HepG2 (cell line): Measurements from ENCODE around the gene NFIC. TPM values are rescaled to one million over a fixed set of nuclear protein-coding genes. Genes with fewer than 3 reads are reported as not detected.
A peak's percentile ranks its signal among the peaks of the same experiment; 100 is the strongest.

Experiments
- ATAD3A ChIP-seq: sonication (generic); formaldehyde crosslinking; IDR thresholded peaks from 2 replicates; pipeline ENCODE4 v1.4.0; 2020; ENCODE audit warnings: missing genetic modification reagents
- DZIP1 ChIP-seq: sonication (generic); formaldehyde crosslinking; IDR thresholded peaks from 2 replicates; pipeline ENCODE4 v1.5.0; 2020; ENCODE audit warnings: mild to moderate bottlenecking, missing genetic modification reagents
- FOXA3 ChIP-seq: IDR thresholded peaks from 2 replicates; pipeline ENCODE4 v1.6.1; 2016; ENCODE audit warnings: missing genetic modification reagents, missing compliant biosample characterization
- GTF3A ChIP-seq: sonication (generic); formaldehyde crosslinking; conservative IDR thresholded peaks from 2 replicates; pipeline ENCODE4 v1.4.0; 2020; ENCODE audit warnings: mild to moderate bottlenecking, missing genetic modification reagents
- HNF4G ChIP-seq, 2 experiments: sonication (generic) in 1 of 2; formaldehyde crosslinking in 1 of 2; IDR thresholded peaks; 2 replicates each; pipeline versions ENCODE4 v1.4.0 to v1.6.1; 2011 to 2020; ENCODE audit warnings: borderline replicate concordance in 2 of 2, low read depth in 2 of 2, mild to moderate bottlenecking in 2 of 2, low read length in 1 of 2, missing genetic modification reagents in 1 of 2, moderate library complexity in 1 of 2
- ISL2 ChIP-seq: sonication (generic); formaldehyde crosslinking; IDR thresholded peaks from 2 replicates; pipeline ENCODE4 v1.5.0; 2020; ENCODE audit warnings: missing genetic modification reagents
- MEF2D ChIP-seq: sonication (generic); formaldehyde crosslinking; IDR thresholded peaks from 2 replicates; pipeline ENCODE4 v1.5.1; 2020; ENCODE audit warnings: mild to moderate bottlenecking, missing genetic modification reagents
- PRPF4 ChIP-seq: fragments of 200-400 bp; formaldehyde crosslinking; IDR thresholded peaks from 2 replicates; pipeline ENCODE4 v1.6.1; 2016; ENCODE audit warnings: low read length, low read depth; ENCODE audit not compliant: poor library complexity, severe bottlenecking
- RNF219 ChIP-seq: sonication (generic); formaldehyde crosslinking; IDR thresholded peaks from 2 replicates; pipeline ENCODE4 v1.5.0; 2020; ENCODE audit warnings: mild to moderate bottlenecking, missing genetic modification reagents
- SOX13 ChIP-seq, 3 experiments: fragments of 450-650 bp in 1 of 3; sonication (generic) in 1 of 3; formaldehyde crosslinking in 1 of 3; IDR thresholded peaks in 2 of 3; conservative IDR thresholded peaks in 1 of 3; 2 replicates each; pipeline versions ENCODE4 v1.5.0 to v1.6.1; 2016 to 2020; ENCODE audit warnings: antibody characterized with exemption in 1 of 3, mild to moderate bottlenecking in 1 of 3, missing compliant biosample characterization in 1 of 3, missing genetic modification reagents in 1 of 3, moderate library complexity in 1 of 3
- WIZ ChIP-seq: sonication (generic); formaldehyde crosslinking; IDR thresholded peaks from 2 replicates; pipeline ENCODE4 v1.5.1; 2020; ENCODE audit warnings: mild to moderate bottlenecking, missing genetic modification reagents
- ZFY ChIP-seq: sonication (generic); formaldehyde crosslinking; IDR thresholded peaks from 2 replicates; pipeline ENCODE4 v1.4.0; 2020; ENCODE audit warnings: missing genetic modification reagents
- ZKSCAN5 ChIP-seq: sonication (generic); formaldehyde crosslinking; IDR thresholded peaks from 2 replicates; pipeline ENCODE4 v1.5.1; 2020; ENCODE audit warnings: mild to moderate bottlenecking, missing genetic modification reagents
- ZNF276 ChIP-seq: sonication (generic); formaldehyde crosslinking; IDR thresholded peaks from 2 replicates; pipeline ENCODE4 v1.4.0; 2020; ENCODE audit warnings: mild to moderate bottlenecking, low read depth, missing genetic modification reagents
- ZNF430 ChIP-seq: sonication (generic); formaldehyde crosslinking; IDR thresholded peaks from 2 replicates; pipeline ENCODE4 v1.9.0; 2021; ENCODE audit warnings: mild to moderate bottlenecking, missing genetic modification reagents
- ZNF800 ChIP-seq: sonication (generic); formaldehyde crosslinking; IDR thresholded peaks from 2 replicates; pipeline ENCODE4 v1.4.0; 2020; ENCODE audit warnings: missing genetic modification reagents
- polyA plus RNA-seq, 8 experiments: library from polyadenylated mRNA; depleted of rRNA in 3 of 8; stranded (reverse) in 7 of 8; unstranded in 1 of 8; fragments of >200 nt; fragmentation: Illumina TruSeq in 4 of 8; extraction: Trizol in 4 of 8; gene quantifications; 2 replicates each; pipeline versions ENCODE4 v1.2.1 to v1.2.3, GENCODE V29; 2011 to 2016; ENCODE audit warnings: low read depth in 4 of 8, missing spikeins in 1 of 8, mixed read lengths in 1 of 8; ENCODE audit not compliant: insufficient read depth in 1 of 8
- total RNA-seq, 5 experiments: library from RNA; depleted of rRNA; stranded (reverse); fragments of >200 nt; fragmentation: Illumina TruSeq; extraction: Trizol; gene quantifications; 2 replicates each; pipeline ENCODE4 v1.2.3, GENCODE V29; 2016; ENCODE audit warnings: low read depth in 1 of 5

NFIC gene
- total and polyA plus RNA-seq, 2 of the 13 experiments (the other 11 are each of a cell fraction or from before 2014, with no cell fraction given): 1.3 to 2.5 TPM

- TF ChIP-seq ZNF276 (no peak), ZKSCAN5 (CRISPR knock-in tag) (no peak), HNF4G (IDR thresholded peaks at IDR 0.05; ENCODE audit: borderline replicate concordance, low read depth, low read length) (peak; percentile 62), HNF4G (CRISPR knock-in tag; IDR thresholded peaks at IDR 0.05; ENCODE audit: borderline replicate concordance, low read depth) (no peak), GTF3A (CRISPR knock-in tag) (no peak), DZIP1 (CRISPR knock-in tag) (no peak), ZNF800 (CRISPR knock-in tag) (no peak), ZFY (peak; percentile 34; the same call in 1 of the 2 replicates), MEF2D (CRISPR knock-in tag) (peak; percentile 43; the same call in 1 of the 2 replicates), PRPF4 (no peak), ATAD3A (CRISPR knock-in tag) (no peak), WIZ (CRISPR knock-in tag) (no peak), SOX13 (IDR thresholded peaks at IDR 0.05) (no peak), SOX13 (CRISPR knock-in tag; conservative IDR thresholded peaks at IDR 0.05 in 1 of 2, IDR thresholded peaks at IDR 0.05 in 1 of 2) (peak in 1 of 2 experiments; percentile 11; a peak in 1 of 4 replicates), ISL2 (0 out of 2 replicates have a peak, but pooled peaks have one; percentile 20), ZNF430 (CRISPR knock-in tag) (no peak), FOXA3 (CRISPR knock-in tag) (peak; percentile 40), RNF219 (CRISPR knock-in tag) (no peak)
- TF ChIP-seq, all 625 proteins: peak for 116
These were observed 45.3 kb downstream of the NFIC start (continued) for GRCh38 chr19:3411636-3412035.
